WTC11 (cell line): ENCODE measurements around the gene CENPN. TPM values are rescaled to one million over a fixed set of nuclear protein-coding genes. Genes with fewer than 3 reads are reported as not detected.

Experiments
- ATAC-seq: fragments of 200-7000 bp; cut with Tn5 transposase; 2 replicates; pipeline ENCODE4 v1.10.0; 2021; ENCODE audit warnings: mild to moderate bottlenecking, moderate library complexity
- CTCF ChIA-PET: fragments of 300-600 bp; sonication (Branson Sonifier 250); formaldehyde crosslinking; loops from one replicate; lab custom pipeline; 2021; ENCODE audit warnings: antibody characterized with exemption; lab: Charles Lee
- POLR2A ChIA-PET: fragments of 350-600 bp; sonication (Branson Sonifier 250); formaldehyde crosslinking; loops from one replicate; lab custom pipeline; 2021; ENCODE audit warnings: antibody characterized with exemption; lab: Charles Lee
- DNase-seq: peaks from one replicate; pipeline ENCODE4 v3.0.0; 2021; ENCODE audit warnings: low spot score
- H3K27ac Mint-ChIP-seq: 2 replicates; pipeline ENCODE4 v1.8.0; 2021; ENCODE audit warnings: mixed read lengths
- H3K27me3 Mint-ChIP-seq: 2 replicates; pipeline ENCODE4 v1.8.0; 2021; ENCODE audit warnings: low read depth, mild to moderate bottlenecking, moderate library complexity, mixed read lengths
- H3K36me3 Mint-ChIP-seq: 2 replicates; pipeline ENCODE4 v1.8.0; 2021; ENCODE audit warnings: mixed read lengths
- H3K4me1 Mint-ChIP-seq: 2 replicates; pipeline ENCODE4 v1.8.0; 2022; ENCODE audit warnings: mixed read lengths
- H3K4me3 Mint-ChIP-seq: 2 replicates; pipeline ENCODE4 v1.8.0; 2021; ENCODE audit warnings: mild to moderate bottlenecking, moderate library complexity, mixed read lengths
- H3K9me3 Mint-ChIP-seq: 2 replicates; pipeline ENCODE4 v1.8.0; 2021; ENCODE audit warnings: mixed read lengths
- AFF4 ChIP-seq: sonication (generic); formaldehyde crosslinking; IDR thresholded peaks from 2 replicates; pipeline ENCODE4 v1.8.1; 2023; ENCODE audit warnings: mild to moderate bottlenecking, missing genetic modification reagents, borderline replicate concordance
- ATF6 ChIP-seq: sonication (generic); formaldehyde crosslinking; IDR thresholded peaks from 2 replicates; pipeline ENCODE4 v1.8.1; 2023; ENCODE audit warnings: mild to moderate bottlenecking, missing genetic modification reagents
- CBFB ChIP-seq: sonication (generic); formaldehyde crosslinking; IDR thresholded peaks from 2 replicates; pipeline ENCODE4 v1.8.1; 2022; ENCODE audit warnings: mild to moderate bottlenecking, low read depth, missing genetic modification reagents
- E2F4 ChIP-seq: sonication (generic); formaldehyde crosslinking; IDR thresholded peaks from 2 replicates; pipeline ENCODE4 v1.8.1; 2022; ENCODE audit warnings: low read depth, mild to moderate bottlenecking, moderate library complexity, missing genetic modification reagents, borderline replicate concordance
- ERG ChIP-seq: fragments of 250-450 bp; sonication (Bioruptor Pico); IDR thresholded peaks from 2 replicates; pipeline ENCODE4 v1.8.0; 2021; ENCODE audit warnings: mild to moderate bottlenecking
- FOXJ3 ChIP-seq: sonication (generic); formaldehyde crosslinking; IDR thresholded peaks from 2 replicates; pipeline ENCODE4 v1.9.0; 2021; ENCODE audit warnings: missing genetic modification reagents, mild to moderate bottlenecking, borderline replicate concordance
- FOXK1 ChIP-seq: sonication (generic); formaldehyde crosslinking; IDR thresholded peaks from 2 replicates; pipeline ENCODE4 v1.8.0; 2022; ENCODE audit warnings: mild to moderate bottlenecking, moderate library complexity, missing genetic modification reagents
- HMGA2 ChIP-seq: fragments of 250-450 bp; sonication (Bioruptor Pico); IDR thresholded peaks from 2 replicates; pipeline ENCODE4 v1.4.0; 2021; ENCODE audit warnings: mild to moderate bottlenecking, moderate library complexity
- JAZF1 ChIP-seq: fragments of 250-450 bp; sonication (Bioruptor Pico); IDR thresholded peaks from 2 replicates; pipeline ENCODE4 v1.9.0; 2021; ENCODE audit warnings: moderate library complexity, mild to moderate bottlenecking, inconsistent platforms
- JUN ChIP-seq: sonication (generic); formaldehyde crosslinking; IDR thresholded peaks from 2 replicates; pipeline ENCODE4 v1.8.0; 2023; ENCODE audit warnings: mild to moderate bottlenecking, missing genetic modification reagents
- NFYB ChIP-seq: sonication (generic); formaldehyde crosslinking; conservative IDR thresholded peaks from 2 replicates; pipeline ENCODE4 v1.8.0; 2022; ENCODE audit warnings: low read depth, missing genetic modification reagents
- NR1H2 ChIP-seq: sonication (generic); formaldehyde crosslinking; IDR thresholded peaks from 2 replicates; pipeline ENCODE4 v1.9.0; 2021; ENCODE audit warnings: mild to moderate bottlenecking, moderate library complexity, missing genetic modification reagents
- OVOL2 ChIP-seq: fragments of 250-450 bp; sonication (Bioruptor Pico); IDR thresholded peaks from 2 replicates; pipeline ENCODE4 v1.9.0; 2021; ENCODE audit warnings: mild to moderate bottlenecking, borderline replicate concordance
- SP1 ChIP-seq: sonication (generic); formaldehyde crosslinking; conservative IDR thresholded peaks from 2 replicates; pipeline ENCODE4 v1.8.1; 2022; ENCODE audit warnings: missing genetic modification reagents
- TEAD1 ChIP-seq: sonication (generic); formaldehyde crosslinking; IDR thresholded peaks from 2 replicates; pipeline ENCODE4 v1.8.0; 2022; ENCODE audit warnings: mild to moderate bottlenecking, missing genetic modification reagents
- TEAD4 ChIP-seq: sonication (generic); formaldehyde crosslinking; IDR thresholded peaks from 2 replicates; pipeline ENCODE4 v1.8.0; 2022; ENCODE audit warnings: mild to moderate bottlenecking, missing genetic modification reagents
- TP53 ChIP-seq: sonication (generic); formaldehyde crosslinking; IDR thresholded peaks from 2 replicates; pipeline ENCODE4 v1.8.1; 2023; ENCODE audit warnings: mild to moderate bottlenecking, missing genetic modification reagents
- ZBTB43 ChIP-seq: sonication (generic); formaldehyde crosslinking; IDR thresholded peaks from 2 replicates; pipeline ENCODE4 v1.8.1; 2023; ENCODE audit warnings: mild to moderate bottlenecking, missing genetic modification reagents
- ZNF263 ChIP-seq: sonication (generic); formaldehyde crosslinking; IDR thresholded peaks from 2 replicates; pipeline ENCODE4 v1.8.1; 2022; ENCODE audit warnings: low read depth, mild to moderate bottlenecking, moderate library complexity, missing genetic modification reagents
- ZNF396 ChIP-seq: fragments of 250-450 bp; sonication (Bioruptor Pico); IDR thresholded peaks from 2 replicates; pipeline ENCODE4 v1.8.0; 2021; ENCODE audit warnings: mild to moderate bottlenecking, moderate library complexity, borderline replicate concordance
- total RNA-seq: library from RNA; stranded (reverse); gene quantifications from 3 replicates; pipeline ENCODE4 v1.2.3, GENCODE V29; 2021
- TF ChIP-seq, protein P1 (sequence below): sonication (generic); formaldehyde crosslinking; IDR thresholded peaks from 2 replicates; pipeline ENCODE4 v1.8.1; 2022; ENCODE audit warnings: low read depth, missing genetic modification reagents, borderline replicate concordance
- TF ChIP-seq, protein P2 (sequence below): sonication (generic); formaldehyde crosslinking; conservative IDR thresholded peaks from 2 replicates; pipeline ENCODE4 v1.8.1; 2022; ENCODE audit warnings: mild to moderate bottlenecking, missing genetic modification reagents
- TF ChIP-seq, protein P3 (sequence below): fragments of 250-450 bp; sonication (Bioruptor Pico); conservative IDR thresholded peaks from 2 replicates; pipeline ENCODE4 v1.9.0; 2021; ENCODE audit warnings: mild to moderate bottlenecking

CENPN gene
- total RNA-seq, 1 experiment from 2014 or later: 47.4 TPM

- Mint-ChIP-seq H3K4me1 (no peaks in the 10 kb centered on the region), H3K9me3 (no peaks in the 10 kb centered on the region), H3K27ac (no peak overlapping the region; the same call in 1 of the 2 replicates), H3K36me3 (peaks cover 4% of the 10 kb centered on the region; the same call in 1 of the 2 replicates), H3K27me3 (no peaks in the 10 kb centered on the region), H3K4me3 (no peak overlapping the region)
- ChIA-PET CTCF (no interaction called here), POLR2A (no interaction called here)
- ATAC-seq: no peak
- no peak for DNase-seq
- TF ChIP-seq SP1 (CRISPR knock-in tag) (no peak), AFF4 (CRISPR knock-in tag) (no peak), OVOL2 (CRISPR knock-in tag) (no peak), JAZF1 (CRISPR knock-in tag) (no peak), ZNF396 (no peak), E2F4 (CRISPR knock-in tag) (no peak), TP53 (CRISPR knock-in tag) (no peak), ERG (CRISPR knock-in tag) (no peak), ZNF263 (CRISPR knock-in tag) (no peak), ATF6 (CRISPR knock-in tag) (no peak), FOXJ3 (no peak), NFYB (CRISPR knock-in tag) (no peak), JUN (CRISPR knock-in tag) (no peak), HMGA2 (CRISPR knock-in tag) (no peak), NR1H2 (CRISPR knock-in tag) (no peak)
- TF ChIP-seq, protein P1, sequence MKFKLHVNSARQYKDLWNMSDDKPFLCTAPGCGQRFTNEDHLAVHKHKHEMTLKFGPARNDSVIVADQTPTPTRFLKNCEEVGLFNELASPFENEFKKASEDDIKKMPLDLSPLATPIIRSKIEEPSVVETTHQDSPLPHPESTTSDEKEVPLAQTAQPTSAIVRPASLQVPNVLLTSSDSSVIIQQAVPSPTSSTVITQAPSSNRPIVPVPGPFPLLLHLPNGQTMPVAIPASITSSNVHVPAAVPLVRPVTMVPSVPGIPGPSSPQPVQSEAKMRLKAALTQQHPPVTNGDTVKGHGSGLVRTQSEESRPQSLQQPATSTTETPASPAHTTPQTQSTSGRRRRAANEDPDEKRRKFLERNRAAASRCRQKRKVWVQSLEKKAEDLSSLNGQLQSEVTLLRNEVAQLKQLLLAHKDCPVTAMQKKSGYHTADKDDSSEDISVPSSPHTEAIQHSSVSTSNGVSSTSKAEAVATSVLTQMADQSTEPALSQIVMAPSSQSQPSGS (CRISPR knock-in tag): no peak
Observed at GRCh38 chr16:80969114-80969484, 37.9 kb upstream of the CENPN start.

- Mint-ChIP-seq H3K9me3 (no peaks in the 10 kb centered on the region), H3K27ac (no peak overlapping the region), H3K4me3 (no peak overlapping the region), H3K4me1 (no peaks in the 10 kb centered on the region; the same call in 1 of the 2 replicates), H3K27me3 (no peaks in the 10 kb centered on the region), H3K36me3 (peaks cover 8% of the 10 kb centered on the region; the same call in 1 of the 2 replicates)
- ATAC-seq: no peak; the same call in 1 of the 2 replicates
- CTCF ChIA-PET: interaction anchor here (1.3 kb wide), 1 partner anchor 23 kb away, joined by 3 read pairs; no protein-coding TSS in a partner anchor
- POLR2A ChIA-PET: no interaction called here
- DNase-seq: no peak
- TF ChIP-seq ZBTB43 (CRISPR knock-in tag) (no peak), TEAD4 (CRISPR knock-in tag) (no peak), FOXK1 (CRISPR knock-in tag) (no peak), CBFB (CRISPR knock-in tag) (no peak), TEAD1 (no peak), ZNF396 (no peak)
- TF ChIP-seq, protein P2, sequence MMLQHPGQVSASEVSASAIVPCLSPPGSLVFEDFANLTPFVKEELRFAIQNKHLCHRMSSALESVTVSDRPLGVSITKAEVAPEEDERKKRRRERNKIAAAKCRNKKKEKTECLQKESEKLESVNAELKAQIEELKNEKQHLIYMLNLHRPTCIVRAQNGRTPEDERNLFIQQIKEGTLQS: no peak
- TF ChIP-seq, protein P3, sequence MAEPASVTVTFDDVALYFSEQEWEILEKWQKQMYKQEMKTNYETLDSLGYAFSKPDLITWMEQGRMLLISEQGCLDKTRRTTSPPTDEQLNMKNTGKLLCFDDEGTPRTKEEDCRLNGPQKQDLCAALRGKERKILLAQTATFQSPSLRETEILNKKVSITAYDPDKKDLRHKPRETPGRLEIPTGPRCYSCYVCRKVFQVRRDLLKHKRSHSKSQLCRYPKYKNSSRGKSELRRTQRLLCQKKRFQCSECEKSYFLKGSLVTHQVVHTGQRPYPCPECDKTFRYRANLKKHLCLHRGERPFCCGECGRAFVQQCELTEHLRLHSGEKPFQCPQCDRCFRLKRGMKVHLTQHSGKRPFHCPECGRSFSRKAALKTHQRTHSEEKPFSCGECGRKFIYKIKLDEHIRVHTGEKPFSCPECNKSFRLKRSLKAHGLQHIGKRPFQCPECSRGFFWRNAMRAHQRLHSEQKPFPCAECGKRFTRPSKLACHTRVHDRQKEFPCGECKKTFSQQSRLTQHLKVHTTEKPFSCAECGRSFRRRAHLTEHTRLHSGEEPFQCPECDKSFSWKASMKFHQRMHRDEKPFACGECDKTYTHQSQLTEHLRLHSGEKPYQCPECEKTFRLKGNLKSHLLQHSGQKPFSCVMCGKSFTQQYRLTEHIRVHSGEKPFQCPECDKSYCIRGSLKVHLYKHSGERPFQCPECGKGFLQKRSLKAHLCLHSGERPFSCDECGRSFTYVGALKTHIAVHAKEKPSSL (CRISPR knock-in tag): no peak
Observed at GRCh38 chr16:80971819-80972218, 35.2 kb upstream of the CENPN start.
